K562 (cell line): Measurements from ENCODE around the gene POP7. TPM values are rescaled to one million over a fixed set of nuclear protein-coding genes. Genes with fewer than 3 reads are reported as not detected.

Source experiments
- BRD4 ChIP-seq: fragments of 200-600 bp; sonication (generic); IDR thresholded peaks from 2 replicates; pipeline ENCODE4 v1.6.1; 2017; ENCODE audit warnings: inconsistent platforms
- CHD1 ChIP-seq: fragments of 200-600 bp; sonication (generic); IDR thresholded peaks from one replicate; pipeline ENCODE4 v1.6.1; 2012; ENCODE audit warnings: mild to moderate bottlenecking, moderate library complexity, low read length, inconsistent platforms
- CHD4 ChIP-seq: fragments of 200-600 bp; sonication (generic); IDR thresholded peaks from 3 replicates; pipeline ENCODE4 v1.6.1; 2012; ENCODE audit warnings: low read depth, mild to moderate bottlenecking, mixed read lengths, low read length, inconsistent platforms; ENCODE audit not compliant: insufficient read depth, insufficient replicate concordance, poor library complexity, severe bottlenecking
- E2F6 ChIP-seq, 2 experiments: IDR thresholded peaks; 2 replicates each; pipeline ENCODE4 v1.6.1; 2011; ENCODE audit warnings: borderline replicate concordance in 1 of 2, control low read depth in 1 of 2, low read depth in 1 of 2, low read length in 1 of 2, mild to moderate bottlenecking in 1 of 2, mixed read lengths in 1 of 2, moderate library complexity in 1 of 2; ENCODE audit not compliant: insufficient read depth in 1 of 2, insufficient read length in 1 of 2, poor library complexity in 1 of 2, severe bottlenecking in 1 of 2; ENCODE audit errors: extremely low read depth in 1 of 2
- FOSL1 ChIP-seq: fragments of 200-800 bp; sonication (Bioruptor generic); conservative IDR thresholded peaks from 2 replicates; pipeline ENCODE4 v1.6.1; 2016; ENCODE audit warnings: missing genetic modification characterization, missing compliant biosample characterization
- GTF2F1 ChIP-seq: IDR thresholded peaks from 2 replicates; pipeline ENCODE4 v1.6.1; 2011; ENCODE audit warnings: low read depth, low read length, improper control_type of control experiment
- ID3 ChIP-seq, 2 experiments: fragments of 250-450 bp in 1 of 2; fragments of 450-650 bp in 1 of 2; sonication (Bioruptor Pico) in 1 of 2; IDR thresholded peaks; 2 replicates each; pipeline versions ENCODE4 v1.6.1 to v1.8.0; 2016 to 2021; ENCODE audit warnings: mild to moderate bottlenecking in 2 of 2, moderate library complexity in 2 of 2, missing compliant biosample characterization in 1 of 2, missing genetic modification characterization in 1 of 2
- KDM2B ChIP-seq: fragments of 250-450 bp; sonication (Bioruptor Pico); IDR thresholded peaks from 2 replicates; pipeline ENCODE4 v1.8.0; 2021; ENCODE audit warnings: mild to moderate bottlenecking, moderate library complexity
- PRMT5 ChIP-seq: sonication (generic); formaldehyde crosslinking; IDR thresholded peaks from 2 replicates; pipeline ENCODE4 v1.5.0; 2020; ENCODE audit warnings: missing genetic modification reagents
- RB1 ChIP-seq: fragments of 450-650 bp; IDR thresholded peaks from 2 replicates; pipeline ENCODE4 v1.6.1; 2017; ENCODE audit warnings: low read depth, mild to moderate bottlenecking
- RBFOX2 ChIP-seq: fragments of 200-400 bp; formaldehyde crosslinking; IDR thresholded peaks from 2 replicates; pipeline ENCODE4 v1.6.1; 2017; ENCODE audit warnings: low read depth, mild to moderate bottlenecking, low read length, moderate library complexity
- SMARCA4 ChIP-seq: fragments of 450-650 bp; IDR thresholded peaks from 2 replicates; pipeline ENCODE4 v1.6.1; 2016
- SREBF1 ChIP-seq: fragments of 150-350 bp; IDR thresholded peaks from 2 replicates; pipeline ENCODE4 v1.6.1; 2014; ENCODE audit warnings: antibody characterized with exemption, low read depth, low read length, borderline replicate concordance
- ZHX1 ChIP-seq: fragments of 150-350 bp; conservative IDR thresholded peaks from 2 replicates; pipeline ENCODE4 v1.6.1; 2014; ENCODE audit warnings: low read length
- ZNF511 ChIP-seq: sonication (generic); formaldehyde crosslinking; IDR thresholded peaks from 2 replicates; pipeline ENCODE4 v1.8.0; 2022; ENCODE audit warnings: mild to moderate bottlenecking, missing genetic modification reagents
- ZNF75A ChIP-seq: fragments of 450-650 bp; formaldehyde crosslinking; IDR thresholded peaks from 2 replicates; pipeline ENCODE4 v1.4.0; 2020; ENCODE audit warnings: mild to moderate bottlenecking
- polyA plus RNA-seq, 8 experiments: library from polyadenylated mRNA; depleted of rRNA in 4 of 8; stranded (reverse) in 5 of 8; unstranded in 3 of 8; fragments of >200 nt; fragmentation: Nextera tagmentation in 2 of 8; fragmentation: Illumina TruSeq in 1 of 8; extraction: Ambion mirVana in 2 of 8; extraction: Trizol in 1 of 8; gene quantifications; 2 replicates each; pipeline versions ENCODE4 v1.2.1 to v1.2.3, GENCODE V29; 2011 to 2014; ENCODE audit warnings: inconsistent platforms in 1 of 8, missing spikeins in 1 of 8
- total RNA-seq, 7 experiments: library from RNA; depleted of rRNA in 6 of 7; stranded (reverse); fragments of >200 nt in 6 of 7; fragmentation: Illumina TruSeq in 2 of 7; extraction: Trizol in 2 of 7; gene quantifications; 2 replicates each; pipeline versions ENCODE4 v1.2.1 to v1.2.3, GENCODE V29; 2011 to 2021; ENCODE audit warnings: low replicate concordance in 1 of 7
- TF ChIP-seq, protein P1 (sequence below): fragments of 250-450 bp; sonication (Bioruptor Pico); IDR thresholded peaks from 2 replicates; pipeline ENCODE4 v1.9.0; 2021; ENCODE audit warnings: mild to moderate bottlenecking, inconsistent platforms
- TF ChIP-seq, protein P2 (sequence below): fragments of 450-650 bp; formaldehyde crosslinking; IDR thresholded peaks from 2 replicates; pipeline ENCODE4 v1.4.0; 2022; ENCODE audit warnings: mild to moderate bottlenecking, moderate library complexity

The POP7 gene
- total and polyA plus RNA-seq, 9 of the 15 experiments (the other 6 are each of a cell fraction or from before 2014, with no cell fraction given) = 11.5 to 163 (median 68.9) TPM

GRCh38 chr7:100674411-100675104 lies 31.4 kb upstream of the POP7 start (continued):
- TF ChIP-seq, protein P1, sequence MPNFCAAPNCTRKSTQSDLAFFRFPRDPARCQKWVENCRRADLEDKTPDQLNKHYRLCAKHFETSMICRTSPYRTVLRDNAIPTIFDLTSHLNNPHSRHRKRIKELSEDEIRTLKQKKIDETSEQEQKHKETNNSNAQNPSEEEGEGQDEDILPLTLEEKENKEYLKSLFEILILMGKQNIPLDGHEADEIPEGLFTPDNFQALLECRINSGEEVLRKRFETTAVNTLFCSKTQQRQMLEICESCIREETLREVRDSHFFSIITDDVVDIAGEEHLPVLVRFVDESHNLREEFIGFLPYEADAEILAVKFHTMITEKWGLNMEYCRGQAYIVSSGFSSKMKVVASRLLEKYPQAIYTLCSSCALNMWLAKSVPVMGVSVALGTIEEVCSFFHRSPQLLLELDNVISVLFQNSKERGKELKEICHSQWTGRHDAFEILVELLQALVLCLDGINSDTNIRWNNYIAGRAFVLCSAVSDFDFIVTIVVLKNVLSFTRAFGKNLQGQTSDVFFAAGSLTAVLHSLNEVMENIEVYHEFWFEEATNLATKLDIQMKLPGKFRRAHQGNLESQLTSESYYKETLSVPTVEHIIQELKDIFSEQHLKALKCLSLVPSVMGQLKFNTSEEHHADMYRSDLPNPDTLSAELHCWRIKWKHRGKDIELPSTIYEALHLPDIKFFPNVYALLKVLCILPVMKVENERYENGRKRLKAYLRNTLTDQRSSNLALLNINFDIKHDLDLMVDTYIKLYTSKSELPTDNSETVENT = 0 out of 2 replicates have a peak, but pooled peaks have one; percentile 12
- TF ChIP-seq RB1 = 0 out of 2 replicates have a peak, but pooled peaks have one; percentile 33
- TF ChIP-seq GTF2F1 = no peak
- TF ChIP-seq SMARCA4 = no peak
- TF ChIP-seq E2F6 (IDR thresholded peaks at IDR 0.05; ENCODE audit: borderline replicate concordance in 1 of 2, extremely low read depth in 1 of 2, insufficient read depth in 1 of 2, insufficient read length in 1 of 2, low read depth in 1 of 2, low read length in 1 of 2, poor library complexity in 1 of 2, severe bottlenecking in 1 of 2) = peak in 1 of 2 experiments; percentile 18
- no peak for TF ChIP-seq ZNF75A (CRISPR knock-in tag)
- TF ChIP-seq RBFOX2 = peak; percentile 58
- TF ChIP-seq BRD4 = no peak
- TF ChIP-seq ID3 (CRISPR knock-in tag; IDR thresholded peaks at IDR 0.05) = no peak
- no peak for TF ChIP-seq ID3 (tag; IDR thresholded peaks at IDR 0.05)
- TF ChIP-seq, protein P2, sequence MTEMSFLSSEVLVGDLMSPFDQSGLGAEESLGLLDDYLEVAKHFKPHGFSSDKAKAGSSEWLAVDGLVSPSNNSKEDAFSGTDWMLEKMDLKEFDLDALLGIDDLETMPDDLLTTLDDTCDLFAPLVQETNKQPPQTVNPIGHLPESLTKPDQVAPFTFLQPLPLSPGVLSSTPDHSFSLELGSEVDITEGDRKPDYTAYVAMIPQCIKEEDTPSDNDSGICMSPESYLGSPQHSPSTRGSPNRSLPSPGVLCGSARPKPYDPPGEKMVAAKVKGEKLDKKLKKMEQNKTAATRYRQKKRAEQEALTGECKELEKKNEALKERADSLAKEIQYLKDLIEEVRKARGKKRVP (CRISPR knock-in tag) = no peak
- TF ChIP-seq FOSL1 (tag) = no peak
- TF ChIP-seq KDM2B (CRISPR knock-in tag) = peak; percentile 40; the same call in 1 of the 2 replicates
- TF ChIP-seq CHD1 = peak; percentile 63
- TF ChIP-seq SREBF1 = no peak
- TF ChIP-seq ZHX1 = no peak
- 0 out of 2 replicates have a peak, but pooled peaks have one; percentile 19 for TF ChIP-seq PRMT5 (CRISPR knock-in tag)
- TF ChIP-seq ZNF511 (CRISPR knock-in tag) = peak; percentile 17; the same call in 1 of the 2 replicates
- no peak for TF ChIP-seq CHD4
